GM12875 (cell line): ENCODE results near the gene MYO5A.
"Not testable (repeated sequence)": the region's sequence is repeated elsewhere in the genome, so short reads cannot be mapped to it uniquely, and the experiment has no call there.

Experiments used
- H3K4me3 ChIP-seq: one replicate; pipeline ENCODE4 v1.5.1; 2011; ENCODE audit warnings: low read depth, low read length, control low read depth
- TF ChIP-seq, protein P1 (sequence below): IDR thresholded peaks from 2 replicates; pipeline ENCODE4 v1.5.1; 2011; ENCODE audit warnings: low read depth, mild to moderate bottlenecking, control low read depth, inconsistent platforms, low read length, moderate library complexity, borderline replicate concordance; ENCODE audit not compliant: insufficient read depth

Gene MYO5A

DNA sequence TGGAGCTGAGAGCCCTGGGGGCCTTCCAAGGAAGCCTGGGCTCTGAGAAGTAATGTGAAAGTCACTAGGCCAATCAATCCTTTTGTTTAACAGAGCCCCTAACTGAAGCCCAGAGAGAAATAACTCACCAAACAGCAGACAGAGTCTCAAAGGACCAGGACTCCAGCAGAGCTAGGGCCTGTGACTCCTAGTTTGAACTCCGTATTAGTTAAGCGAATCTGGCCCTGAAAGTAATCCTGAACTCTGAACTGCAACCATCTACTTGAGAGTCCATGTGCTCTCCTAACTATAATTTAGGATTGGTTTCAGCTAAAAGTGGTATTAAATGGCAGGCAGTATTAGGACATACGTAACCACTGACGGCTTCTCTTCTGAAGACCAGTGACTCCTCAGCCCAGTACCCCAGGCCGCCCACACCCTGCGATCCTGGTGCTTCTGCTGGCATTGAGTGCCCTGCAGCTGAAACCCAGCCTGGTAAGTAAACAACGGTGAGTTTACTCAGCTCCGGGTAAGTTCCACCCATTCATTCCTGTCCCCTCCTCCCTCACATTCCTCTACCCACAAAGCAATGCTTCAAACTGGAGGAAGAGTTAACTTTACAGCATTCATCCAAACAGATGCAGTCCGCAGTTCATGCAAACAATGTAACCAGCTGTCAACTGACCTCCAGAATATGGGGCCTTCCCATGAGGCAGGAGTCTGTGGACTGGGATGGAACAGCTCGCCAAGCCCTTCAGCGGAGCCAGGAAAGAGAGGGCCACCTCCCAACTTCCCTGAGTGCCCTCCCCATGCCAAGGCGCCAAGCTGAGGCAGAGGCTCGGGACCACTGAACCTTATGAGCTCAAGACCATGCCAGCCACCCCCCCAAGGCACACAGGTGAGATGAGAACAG is 240.4 kb downstream of the MYO5A start:
- TF ChIP-seq, protein P1, sequence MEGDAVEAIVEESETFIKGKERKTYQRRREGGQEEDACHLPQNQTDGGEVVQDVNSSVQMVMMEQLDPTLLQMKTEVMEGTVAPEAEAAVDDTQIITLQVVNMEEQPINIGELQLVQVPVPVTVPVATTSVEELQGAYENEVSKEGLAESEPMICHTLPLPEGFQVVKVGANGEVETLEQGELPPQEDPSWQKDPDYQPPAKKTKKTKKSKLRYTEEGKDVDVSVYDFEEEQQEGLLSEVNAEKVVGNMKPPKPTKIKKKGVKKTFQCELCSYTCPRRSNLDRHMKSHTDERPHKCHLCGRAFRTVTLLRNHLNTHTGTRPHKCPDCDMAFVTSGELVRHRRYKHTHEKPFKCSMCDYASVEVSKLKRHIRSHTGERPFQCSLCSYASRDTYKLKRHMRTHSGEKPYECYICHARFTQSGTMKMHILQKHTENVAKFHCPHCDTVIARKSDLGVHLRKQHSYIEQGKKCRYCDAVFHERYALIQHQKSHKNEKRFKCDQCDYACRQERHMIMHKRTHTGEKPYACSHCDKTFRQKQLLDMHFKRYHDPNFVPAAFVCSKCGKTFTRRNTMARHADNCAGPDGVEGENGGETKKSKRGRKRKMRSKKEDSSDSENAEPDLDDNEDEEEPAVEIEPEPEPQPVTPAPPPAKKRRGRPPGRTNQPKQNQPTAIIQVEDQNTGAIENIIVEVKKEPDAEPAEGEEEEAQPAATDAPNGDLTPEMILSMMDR, result no peak
- no peak overlapping the region for H3K4me3 ChIP-seq

DNA sequence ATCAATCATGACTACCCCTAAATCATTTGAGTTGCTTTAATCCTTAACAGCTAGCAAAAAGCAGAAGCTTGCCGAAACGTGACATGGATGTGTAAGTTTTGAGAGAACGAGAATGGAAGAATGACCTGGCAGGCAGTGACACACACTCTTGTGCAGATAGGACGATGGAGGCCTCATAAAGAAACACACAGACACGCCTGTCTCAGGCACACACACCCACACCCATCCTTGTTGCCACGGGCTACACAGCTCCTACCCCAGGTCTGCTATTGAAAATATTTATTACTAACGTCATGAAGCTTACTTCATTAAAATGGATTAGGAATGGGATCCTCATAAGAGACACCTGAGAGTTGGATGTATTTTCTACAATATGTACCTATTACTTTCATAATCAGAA is 241.6 kb downstream of the MYO5A start:
- TF ChIP-seq, protein P1, result no peak

DNA sequence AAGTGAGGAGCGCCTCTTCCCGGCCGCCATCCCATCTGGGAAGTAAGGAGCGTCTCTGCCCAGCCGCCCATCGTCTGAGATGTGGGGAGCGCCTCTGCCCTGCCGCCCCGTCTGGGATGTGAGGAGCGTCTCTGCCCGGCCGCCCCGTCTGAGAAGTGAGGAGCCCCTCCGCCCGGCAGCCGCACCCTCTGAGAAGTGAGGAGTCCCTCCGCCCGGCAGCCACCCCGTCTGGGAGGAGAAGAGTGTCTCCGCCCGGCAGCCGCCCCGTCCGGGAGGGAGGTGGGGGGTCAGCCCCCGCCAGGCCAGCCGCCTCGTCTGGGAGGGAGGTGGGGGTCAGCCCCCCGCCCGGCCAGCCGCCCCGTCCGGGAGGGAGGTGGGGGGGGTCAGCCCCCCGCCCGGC is 242.7 kb downstream of the MYO5A start:
- H3K4me3 ChIP-seq, result not testable (repeated sequence)

More for the DNA sequence above, 241.6 kb downstream of the MYO5A start:
- H3K4me3 ChIP-seq, result no peak overlapping the region

DNA sequence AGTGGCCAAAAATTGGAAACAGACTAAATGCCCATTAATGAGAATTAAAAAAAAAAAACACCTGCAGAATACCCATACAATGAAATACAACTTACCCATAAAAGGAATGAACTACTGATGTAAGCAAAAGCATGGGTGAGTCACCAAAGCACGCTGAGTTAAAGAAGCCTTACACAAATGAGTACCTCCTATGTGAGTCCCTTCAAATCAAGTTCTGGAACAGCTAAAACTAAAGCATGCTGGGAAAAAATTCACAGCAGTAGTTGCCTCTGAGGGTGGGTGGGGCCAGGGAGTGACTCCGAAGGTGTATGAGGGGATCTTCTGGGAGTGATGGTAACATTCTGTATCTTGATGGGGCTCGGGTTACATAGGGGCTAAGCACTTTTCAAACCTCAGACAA is 244.5 kb downstream of the MYO5A start:
- TF ChIP-seq, protein P1, result no peak
- no peak overlapping the region for H3K4me3 ChIP-seq

DNA sequence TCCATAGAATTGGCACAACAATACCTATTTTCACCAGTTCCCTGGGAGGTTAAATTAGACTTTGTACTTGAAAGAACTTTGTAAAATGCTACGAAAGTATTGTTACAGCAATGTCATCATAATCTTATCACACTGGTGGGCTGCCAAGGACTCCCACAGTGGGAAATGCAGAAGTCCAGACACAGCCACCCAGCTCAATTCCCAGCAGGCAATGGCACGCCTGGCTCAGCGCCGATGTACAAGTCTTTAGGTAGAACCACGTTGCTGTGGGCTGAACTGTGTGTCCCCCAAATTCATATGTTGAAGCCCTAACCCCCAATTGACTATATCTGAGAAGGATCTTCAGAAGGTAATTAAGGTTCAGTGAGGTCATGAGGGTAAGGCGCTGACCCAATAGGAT is 245.4 kb downstream of the MYO5A start:
- TF ChIP-seq, protein P1, result no peak
- no peak overlapping the region for H3K4me3 ChIP-seq

DNA sequence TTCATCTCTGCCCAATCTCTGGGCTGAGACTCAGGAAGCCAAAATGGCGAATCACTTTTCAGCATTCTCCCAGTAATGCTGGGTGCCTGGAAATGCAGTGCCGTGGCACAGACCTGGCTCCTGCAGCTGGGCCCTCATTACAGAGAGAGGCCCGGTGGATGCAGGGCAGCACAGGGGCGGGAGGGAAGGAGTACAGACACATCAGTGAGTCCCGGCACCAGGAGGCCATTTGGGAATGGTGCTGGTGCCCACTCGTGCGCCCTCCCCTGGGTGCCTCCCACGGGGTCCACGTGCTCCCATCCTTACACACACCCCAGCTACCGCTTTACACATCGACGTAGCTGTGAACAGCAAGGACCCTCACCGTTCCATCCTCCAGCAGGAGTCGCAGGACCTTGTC is 246.3 kb downstream of the MYO5A start:
- TF ChIP-seq, protein P1, result no peak
- H3K4me3 ChIP-seq, result no peak overlapping the region

DNA sequence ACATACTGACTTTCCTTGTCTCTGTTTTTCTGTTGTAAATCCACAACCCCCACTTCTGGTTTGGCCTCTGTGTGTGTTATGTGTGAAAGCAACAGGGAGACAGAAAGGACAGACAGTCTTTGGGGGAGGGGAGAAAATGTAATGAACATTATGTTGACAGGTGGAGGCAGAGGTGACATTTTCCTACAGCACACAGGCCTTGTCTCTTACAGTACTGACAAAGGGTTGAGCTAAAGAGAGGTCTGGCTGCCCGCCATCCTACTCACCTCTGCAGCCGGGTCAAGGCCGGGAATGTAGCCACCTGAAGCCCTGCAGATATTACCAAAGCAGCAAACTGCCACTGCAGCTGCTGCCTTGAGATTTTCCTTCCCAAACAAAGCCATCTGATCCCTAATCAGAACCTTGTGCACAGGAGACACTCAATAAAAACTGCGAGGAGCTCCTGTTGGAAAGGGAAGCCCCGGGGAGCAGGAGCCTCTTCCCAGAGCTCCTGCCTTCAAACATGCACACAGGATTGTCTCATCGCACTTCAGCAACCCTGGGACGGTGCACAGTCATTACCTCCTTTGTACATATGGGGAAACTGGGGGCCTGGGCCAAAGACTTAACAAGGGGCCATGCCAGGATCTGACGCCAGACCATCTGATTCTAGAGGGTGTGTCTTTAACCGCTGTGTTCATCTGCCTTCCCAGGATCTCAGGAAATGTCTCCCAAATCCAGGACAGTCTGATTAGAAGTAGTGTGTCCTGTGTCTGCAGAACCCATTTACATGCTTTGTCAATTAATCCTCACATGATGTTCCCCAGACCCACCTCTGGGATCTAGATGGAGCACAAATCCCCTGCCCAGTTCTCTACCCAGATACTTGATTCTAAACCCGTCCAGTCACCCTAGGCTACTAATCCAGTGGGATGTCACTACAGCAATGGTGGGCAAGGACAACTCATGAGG is 247.3 kb downstream of the MYO5A start:
- TF ChIP-seq, protein P1, result no peak
- no peak overlapping the region for H3K4me3 ChIP-seq
